WERI-Rb-1 (cell line): ENCODE data around the gene MANBA.

Experiments used
- DNase-seq: peaks from one replicate; pipeline ENCODE4 v3.0.0-alpha.2; 2020
- H3K27ac ChIP-seq: fragments of 250-450 bp; sonication (Bioruptor Pico); 2 replicates; pipeline ENCODE4 v1.5.1; 2020; ENCODE audit warnings: mild to moderate bottlenecking, moderate library complexity
- H3K27me3 ChIP-seq: fragments of 250-450 bp; sonication (Bioruptor Pico); 2 replicates; pipeline ENCODE4 v1.5.1; 2021; ENCODE audit warnings: mild to moderate bottlenecking, low read depth, moderate library complexity; ENCODE audit not compliant: insufficient read depth, severe bottlenecking
- H3K36me3 ChIP-seq: fragments of 250-450 bp; sonication (Bioruptor Pico); 2 replicates; pipeline ENCODE4 v1.5.1; 2020; ENCODE audit warnings: mild to moderate bottlenecking, moderate library complexity
- H3K4me3 ChIP-seq: 2 replicates; pipeline ENCODE4 v1.5.1; 2011; ENCODE audit warnings: low read depth, mild to moderate bottlenecking, control low read depth, low read length
- H3K9me3 ChIP-seq: fragments of 250-450 bp; sonication (Bioruptor Pico); 2 replicates; pipeline ENCODE4 v1.5.1; 2021; ENCODE audit warnings: mild to moderate bottlenecking, moderate library complexity; ENCODE audit not compliant: severe bottlenecking
- CTCF ChIP-seq: IDR thresholded peaks from 2 replicates; pipeline ENCODE4 v1.5.1; 2011; ENCODE audit warnings: low read depth, mild to moderate bottlenecking, control low read depth, inconsistent platforms, low read length

The MANBA gene

DNA sequence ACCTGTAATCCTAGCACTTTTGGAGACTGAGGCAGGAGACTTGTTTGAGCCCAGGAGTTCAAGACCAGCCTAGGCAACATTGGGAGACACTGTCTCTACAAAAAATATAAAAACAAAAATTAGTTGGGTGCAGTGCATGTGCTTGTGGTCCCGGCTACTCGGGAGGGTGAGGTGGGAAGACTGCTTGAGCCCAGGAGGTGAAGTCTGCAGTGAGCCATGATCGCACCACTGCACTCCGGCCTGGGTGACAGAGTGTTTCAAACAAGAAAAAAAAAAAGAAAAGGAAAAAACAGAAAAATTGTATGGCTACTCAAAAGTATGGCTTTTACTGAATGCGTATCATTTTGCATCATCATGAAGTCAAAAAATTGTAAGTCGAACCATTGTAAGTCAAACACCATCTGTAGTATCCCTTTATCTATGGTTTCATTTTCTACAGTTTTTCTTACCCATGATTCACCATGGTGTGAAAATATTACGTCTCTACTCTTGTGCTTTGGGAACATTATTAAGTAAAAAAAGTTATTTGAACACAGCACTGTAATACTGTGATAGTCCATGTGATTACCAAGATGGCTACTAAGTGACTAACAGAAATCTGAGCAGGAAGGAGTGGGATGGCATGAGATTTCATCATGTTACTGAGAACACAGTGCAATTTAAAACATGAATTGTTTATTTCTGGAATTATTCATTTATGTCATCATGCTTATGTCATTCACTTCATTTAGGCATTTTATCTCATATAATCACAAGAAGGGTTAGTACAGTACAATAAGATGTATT, 26.5 kb upstream of the MANBA start:
- DNase-seq = no peak
- peaks cover 9% of the 10 kb centered on the region; the same call in 1 of the 2 replicates for H3K36me3 ChIP-seq
- TF ChIP-seq CTCF = no peak
- H3K27ac ChIP-seq = no peak overlapping the region
- H3K9me3 ChIP-seq = no peaks in the 10 kb centered on the region
- no peak overlapping the region for H3K4me3 ChIP-seq
- H3K27me3 ChIP-seq = no peaks in the 10 kb centered on the region

DNA sequence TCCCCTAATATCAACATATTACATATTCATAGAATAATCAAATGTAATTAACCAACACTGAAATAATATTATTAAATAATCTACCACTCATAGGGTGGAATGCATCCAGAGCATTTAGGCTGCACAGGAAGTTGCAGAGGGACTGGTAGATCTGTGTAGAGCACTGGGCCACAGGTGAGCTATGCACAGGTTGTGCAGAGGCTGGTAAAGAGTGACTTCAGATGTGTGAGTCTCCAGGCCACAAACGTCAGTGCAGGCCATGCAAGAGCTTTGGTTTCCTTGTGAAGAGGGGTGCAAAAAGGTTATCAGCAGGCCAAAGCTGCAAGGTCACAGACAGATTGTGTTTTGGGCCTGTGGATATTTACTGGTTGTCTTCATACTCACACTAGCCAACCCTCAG, 25.5 kb upstream of the MANBA start:
- H3K36me3 ChIP-seq = peaks cover under 1% of the 10 kb centered on the region; the same call in 1 of the 2 replicates
- no peak overlapping the region for H3K27ac ChIP-seq
- TF ChIP-seq CTCF = no peak
- H3K27me3 ChIP-seq = no peaks in the 10 kb centered on the region
- DNase-seq = no peak
- H3K4me3 ChIP-seq = no peak overlapping the region
- H3K9me3 ChIP-seq = no peaks in the 10 kb centered on the region

DNA sequence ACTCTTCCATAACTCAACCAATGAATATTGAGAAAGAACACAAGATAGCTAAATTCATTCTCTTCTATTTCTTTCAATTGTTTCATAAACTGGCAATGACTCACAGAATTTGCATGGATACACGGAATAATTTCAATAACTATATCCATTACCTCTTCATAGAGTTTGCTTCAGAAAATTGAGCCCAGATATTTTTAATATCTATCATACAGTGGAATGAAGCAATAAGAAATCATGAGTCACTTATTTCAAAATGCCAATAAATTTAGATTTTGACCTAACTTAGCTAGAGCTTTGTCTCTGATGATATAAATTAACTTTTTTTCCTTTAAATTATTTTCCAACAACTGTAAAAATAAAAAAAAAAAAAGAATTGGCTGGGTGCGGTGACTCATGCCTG, 22.2 kb upstream of the MANBA start:
- no peak for DNase-seq
- H3K4me3 ChIP-seq = no peak overlapping the region
- TF ChIP-seq CTCF = no peak
- H3K9me3 ChIP-seq = no peaks in the 10 kb centered on the region
- no peak overlapping the region for H3K27ac ChIP-seq
- no peaks in the 10 kb centered on the region for H3K27me3 ChIP-seq
- no peaks in the 10 kb centered on the region for H3K36me3 ChIP-seq

DNA sequence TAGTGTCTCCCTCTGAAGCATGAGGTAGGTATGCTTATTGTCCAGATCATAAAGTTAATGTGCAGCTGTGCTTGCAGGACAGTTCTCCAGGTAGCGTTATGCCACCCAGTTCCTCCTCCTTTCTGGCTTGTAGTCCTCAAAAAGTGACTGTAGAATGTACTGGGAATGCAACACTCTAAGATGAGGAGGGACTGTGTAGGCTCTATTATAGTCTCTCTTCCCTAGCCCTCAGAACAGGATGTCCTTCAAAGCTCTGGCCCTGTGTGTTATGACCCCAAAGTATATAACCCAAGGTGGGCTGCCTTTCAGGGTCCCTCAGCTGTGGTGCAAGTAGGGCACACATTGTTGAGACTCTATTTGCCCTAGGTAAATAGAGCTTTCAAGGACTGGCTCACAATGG, 20.8 kb upstream of the MANBA start:
- Histone ChIP-seq H3K27ac (no peak overlapping the region), H3K27me3 (no peaks in the 10 kb centered on the region), H3K9me3 (no peaks in the 10 kb centered on the region), H3K36me3 (no peaks in the 10 kb centered on the region), H3K4me3 (no peak overlapping the region)
- DNase-seq = no peak
- TF ChIP-seq CTCF = no peak

- Histone ChIP-seq H3K4me3 (no peak overlapping the region), H3K9me3 (no peaks in the 10 kb centered on the region), H3K27ac (no peak overlapping the region), H3K27me3 (no peaks in the 10 kb centered on the region), H3K36me3 (no peaks in the 10 kb centered on the region)
- TF ChIP-seq CTCF = no peak
- DNase-seq = no peak
Measured at GRCh38 chr4:102780476-102781144, 19.8 kb upstream of the MANBA start.
